Pancreas (tissue), 10 donors: ENCODE results near the gene NELFCD. TPM values are rescaled to one million over a fixed set of nuclear protein-coding genes. Genes with fewer than 3 reads are reported as not detected.

Experiments
- ATAC-seq, 4 donors: fragments of 200-7000 bp; cut with Tn5 transposase; one replicate each; pipeline versions ENCODE4 v1.8.0 to v1.9.1; 2020; ENCODE audit warnings: mild to moderate bottlenecking in 4 of 4, moderate library complexity in 4 of 4
- DNase-seq, 6 donors: peaks; one replicate each; pipeline ENCODE4 v3.0.0-alpha.2; 2020
- FAIRE-seq: peaks from 2 replicates; lab custom pipeline; 2012; peaks lifted over from hg19 to GRCh38; lab: Jason Lieb, UNC
- H3K27ac ChIP-seq, 4 donors: fragments of 200-600 bp; sonication (generic); 1 replicate in 3 of 4; 2 replicates in 1 of 4; pipeline versions ENCODE4 v1.5.0 to v1.8.0; 2020
- H3K27me3 ChIP-seq, 4 donors: fragments of 200-600 bp; one replicate each; pipeline ENCODE4 v1.8.0; 2021
- H3K36me3 ChIP-seq, 3 donors: fragments of 200-600 bp; sonication (generic) in 1 of 3; one replicate each; pipeline versions ENCODE4 v1.5.0 to v1.8.0; 2020 to 2021
- H3K4me1 ChIP-seq, 3 donors: fragments of 200-600 bp; one replicate each; pipeline ENCODE4 v1.8.0; 2021
- H3K4me3 ChIP-seq, 4 donors: fragments of 200-600 bp; sonication (generic) in 2 of 4; one replicate each; pipeline versions ENCODE4 v1.5.0 to v1.8.0; 2020 to 2021
- H3K9me3 ChIP-seq, 4 donors: fragments of 200-600 bp; one replicate each; pipeline ENCODE4 v1.8.0; 2021
- WGBS, 2 donors: extraction: QIAGEN DNeasy Blood & Tissue Kit; methylation state at CpG; one replicate each; pipeline ENCODE4 v1.1.7; 2013; 5-methylcytosine and 5-hydroxymethylcytosine counted together
- intact Hi-C, 3 donors: fragments of 100-400 bp; cut with DNase I; formaldehyde crosslinking; loops; one replicate each; pipeline versions ENCODE4 v1.11.1 to v1.14.2; 2022
- polyA plus RNA-seq, 2 donors: library from polyadenylated mRNA; stranded (reverse); fragments of 200-250 nt; gene quantifications; one replicate each; pipeline ENCODE4 v1.2.3, GENCODE V29; 2013
- total RNA-seq, 6 donors: library from RNA; stranded (reverse); fragmentation: NEBNext Ultra II Directional in 4 of 6; extraction: Animal tissue kit (Norgen Biotek cat#: 25700) in 4 of 6; gene quantifications; one replicate each; pipeline versions ENCODE4 v1.2.1 to v1.2.4, GENCODE V29; 2021 to 2023
- TF ChIP-seq, protein P1 (sequence below), 4 donors: fragments of 200-600 bp; sonication (generic) in 3 of 4; IDR thresholded peaks; one replicate each; pipeline versions ENCODE4 v1.5.0 to v1.8.0; 2021; ENCODE audit warnings: antibody characterized with exemption in 4 of 4
- donor health status: healthy with polysubstance abuse.
- donor health status: DM: no; HTN: no; CAD: no; lungs with moderate emphysema.
- donor health status: DM: no; HTN: no; CAD: no.
- donor health status: control.
- donor health status: control.
- donor health status: Bipolar disorder and iron deficiency.
- donor health status: DM: yes; HTN: yes; CAD: no.
- donor health status: DM: no; HTN: no; CAD: no.
- donor health status: DM: no; HTN: no; CAD: no.
- donor health status: DM: yes; HTN: yes; CAD: no.

The NELFCD gene, protein sequence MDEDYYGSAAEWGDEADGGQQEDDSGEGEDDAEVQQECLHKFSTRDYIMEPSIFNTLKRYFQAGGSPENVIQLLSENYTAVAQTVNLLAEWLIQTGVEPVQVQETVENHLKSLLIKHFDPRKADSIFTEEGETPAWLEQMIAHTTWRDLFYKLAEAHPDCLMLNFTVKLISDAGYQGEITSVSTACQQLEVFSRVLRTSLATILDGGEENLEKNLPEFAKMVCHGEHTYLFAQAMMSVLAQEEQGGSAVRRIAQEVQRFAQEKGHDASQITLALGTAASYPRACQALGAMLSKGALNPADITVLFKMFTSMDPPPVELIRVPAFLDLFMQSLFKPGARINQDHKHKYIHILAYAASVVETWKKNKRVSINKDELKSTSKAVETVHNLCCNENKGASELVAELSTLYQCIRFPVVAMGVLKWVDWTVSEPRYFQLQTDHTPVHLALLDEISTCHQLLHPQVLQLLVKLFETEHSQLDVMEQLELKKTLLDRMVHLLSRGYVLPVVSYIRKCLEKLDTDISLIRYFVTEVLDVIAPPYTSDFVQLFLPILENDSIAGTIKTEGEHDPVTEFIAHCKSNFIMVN
- total RNA-seq (10 to 100 TPM; 17.3 to 42.3 (median 25.2) TPM), polyA plus RNA-seq (10 to 100 TPM; 41.7 to 66.4 TPM)

DNA sequence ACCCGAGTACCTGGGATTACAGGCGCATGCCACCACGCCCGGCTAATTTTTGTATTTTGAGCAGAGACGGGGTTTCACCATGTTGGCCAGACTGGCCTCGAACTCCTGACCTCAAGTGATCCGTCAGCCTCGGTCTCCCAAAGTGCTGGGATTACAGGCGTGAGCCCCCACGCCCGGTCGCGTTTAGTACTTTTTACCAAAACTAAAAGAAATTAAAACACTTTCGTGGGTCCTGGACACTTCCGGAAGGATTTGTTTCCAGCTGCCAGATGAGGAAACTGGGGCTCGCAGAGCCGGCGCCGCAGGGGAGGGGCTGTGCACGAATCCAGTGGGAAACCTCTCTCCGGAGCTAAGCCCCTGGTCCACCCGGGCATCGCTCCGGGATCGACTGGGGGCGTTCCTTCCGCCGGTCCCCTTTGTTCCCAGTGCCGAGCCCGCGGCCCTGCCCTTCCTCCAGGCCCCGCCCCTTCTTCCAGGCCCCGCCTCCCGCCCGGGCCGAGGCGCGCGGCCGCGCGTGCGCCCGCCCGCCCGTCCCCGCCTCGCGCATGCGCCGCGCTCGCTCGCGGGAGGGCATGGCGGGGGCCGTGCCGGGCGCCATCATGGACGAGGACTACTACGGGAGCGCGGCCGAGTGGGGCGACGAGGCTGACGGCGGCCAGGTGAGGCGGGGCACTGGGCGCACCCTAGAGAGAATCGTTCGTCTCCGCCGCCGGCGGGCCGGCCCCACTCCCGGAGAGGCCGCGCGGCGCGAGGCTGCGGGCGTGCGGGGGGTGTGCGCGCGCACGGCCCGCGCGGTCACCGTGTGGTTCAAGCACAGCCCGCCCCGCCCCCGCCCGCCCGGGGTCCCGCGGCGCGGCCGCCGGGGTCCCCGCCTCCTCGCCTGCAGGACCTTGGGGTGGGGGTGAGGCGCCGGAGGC lies at the start of gene NELFCD:
NELFCD (plus strand) TSS at position 546 of the 917 bp plus-strand sequence; CDS start at position 600, 54 bp downstream.
- Histone ChIP-seq H3K27ac (peak within 1 kb of the TSS; percentile 35 to 82 (median 66)), H3K36me3 (no peaks in the 10 kb centered on the region), H3K4me1 (peaks cover 0 to 7% (median 0%) of the 10 kb centered on the region in 3 donors), H3K9me3 (no peaks in the 10 kb centered on the region), H3K27me3 (no peaks in the 10 kb centered on the region), H3K4me3 (peak within 1 kb of the TSS; percentile 55 to 76 (median 68))
- FAIRE-seq (no peak), ATAC-seq (peak; percentile 95 to 97 (median 96)), DNase-seq (peak; percentile 84 to 99 (median 94))
- 5 to 10% methylated on average over 66 to 109 of the region's 109 CpGs for WGBS, 2 donors
- TF ChIP-seq, protein P1, sequence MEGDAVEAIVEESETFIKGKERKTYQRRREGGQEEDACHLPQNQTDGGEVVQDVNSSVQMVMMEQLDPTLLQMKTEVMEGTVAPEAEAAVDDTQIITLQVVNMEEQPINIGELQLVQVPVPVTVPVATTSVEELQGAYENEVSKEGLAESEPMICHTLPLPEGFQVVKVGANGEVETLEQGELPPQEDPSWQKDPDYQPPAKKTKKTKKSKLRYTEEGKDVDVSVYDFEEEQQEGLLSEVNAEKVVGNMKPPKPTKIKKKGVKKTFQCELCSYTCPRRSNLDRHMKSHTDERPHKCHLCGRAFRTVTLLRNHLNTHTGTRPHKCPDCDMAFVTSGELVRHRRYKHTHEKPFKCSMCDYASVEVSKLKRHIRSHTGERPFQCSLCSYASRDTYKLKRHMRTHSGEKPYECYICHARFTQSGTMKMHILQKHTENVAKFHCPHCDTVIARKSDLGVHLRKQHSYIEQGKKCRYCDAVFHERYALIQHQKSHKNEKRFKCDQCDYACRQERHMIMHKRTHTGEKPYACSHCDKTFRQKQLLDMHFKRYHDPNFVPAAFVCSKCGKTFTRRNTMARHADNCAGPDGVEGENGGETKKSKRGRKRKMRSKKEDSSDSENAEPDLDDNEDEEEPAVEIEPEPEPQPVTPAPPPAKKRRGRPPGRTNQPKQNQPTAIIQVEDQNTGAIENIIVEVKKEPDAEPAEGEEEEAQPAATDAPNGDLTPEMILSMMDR (IDR thresholded peaks at IDR 0.05), result no peak
- intact Hi-C loops, result no loop called here

- FAIRE-seq, result no peak
- no peaks in the 10 kb centered on the region for H3K36me3 ChIP-seq
- no peaks in the 10 kb centered on the region for H3K9me3 ChIP-seq
- no peak for ATAC-seq
- H3K27me3 ChIP-seq, result no peaks in the 10 kb centered on the region
- intact Hi-C loops, result no loop called here
- H3K4me3 ChIP-seq, result no peak overlapping the region
- DNase-seq, result no peak
- TF ChIP-seq, protein P1 (IDR thresholded peaks at IDR 0.05), result no peak
- H3K27ac ChIP-seq, result no peak overlapping the region
- no peaks in the 10 kb centered on the region for H3K4me1 ChIP-seq
- 80 to 85% methylated on average over 5 of the region's 5 CpGs for WGBS, 2 donors
These were observed 48.9 kb upstream of the NELFCD start for GRCh38 chr20:58932170-58932569.

DNA sequence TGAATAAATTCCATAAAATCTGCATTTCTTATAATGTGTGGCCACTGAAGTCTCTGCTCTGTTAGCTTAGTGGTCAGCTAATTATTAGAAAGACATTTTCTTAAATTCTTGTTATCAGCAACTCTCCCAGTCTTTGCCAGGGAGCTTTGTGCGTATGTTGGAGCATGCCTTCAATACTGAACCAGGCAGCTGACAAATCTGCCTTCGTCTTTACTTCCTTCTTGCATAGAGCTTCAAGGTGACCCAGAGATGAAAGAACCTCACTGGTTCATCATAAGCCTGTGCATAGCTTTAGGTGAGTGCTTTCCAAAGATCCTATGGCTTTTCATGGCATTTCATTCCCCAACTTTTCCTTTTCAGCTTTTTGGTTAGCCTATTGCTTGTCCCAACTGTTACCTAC lies 43.0 kb upstream of the NELFCD start:
- Histone ChIP-seq H3K27me3 (no peaks in the 10 kb centered on the region), H3K27ac (no peak overlapping the region), H3K36me3 (no peaks in the 10 kb centered on the region), H3K9me3 (no peaks in the 10 kb centered on the region), H3K4me1 (no peaks in the 10 kb centered on the region), H3K4me3 (no peak overlapping the region)
- intact Hi-C loops, result no loop called here
- WGBS, 2 donors, result 78 to 83% methylated on average over 2 of the region's 2 CpGs
- FAIRE-seq, result no peak
- TF ChIP-seq, protein P1 (IDR thresholded peaks at IDR 0.05), result no peak
- no peak for DNase-seq
- ATAC-seq, result no peak

GRCh38 chr20:58938541-58938940 lies 42.5 kb upstream of the NELFCD start:
- no peak overlapping the region for H3K27ac ChIP-seq
- FAIRE-seq (no peak), DNase-seq (no peak), ATAC-seq (no peak)
- H3K4me1 ChIP-seq, result no peaks in the 10 kb centered on the region
- TF ChIP-seq, protein P1 (IDR thresholded peaks at IDR 0.05), result no peak
- intact Hi-C loops, result no loop called here
- H3K27me3 ChIP-seq, result no peaks in the 10 kb centered on the region
- 44 to 52% methylated on average over 1 of the region's 1 CpG for WGBS, 2 donors
- no peak overlapping the region for H3K4me3 ChIP-seq
- no peaks in the 10 kb centered on the region for H3K9me3 ChIP-seq
- no peaks in the 10 kb centered on the region for H3K36me3 ChIP-seq
